ENCODE data around the gene SYT1.
"Not testable (repeated sequence)": the region's sequence is repeated elsewhere in the genome, so short reads cannot be mapped to it uniquely, and the experiment has no call there.

Gene SYT1

DNA sequence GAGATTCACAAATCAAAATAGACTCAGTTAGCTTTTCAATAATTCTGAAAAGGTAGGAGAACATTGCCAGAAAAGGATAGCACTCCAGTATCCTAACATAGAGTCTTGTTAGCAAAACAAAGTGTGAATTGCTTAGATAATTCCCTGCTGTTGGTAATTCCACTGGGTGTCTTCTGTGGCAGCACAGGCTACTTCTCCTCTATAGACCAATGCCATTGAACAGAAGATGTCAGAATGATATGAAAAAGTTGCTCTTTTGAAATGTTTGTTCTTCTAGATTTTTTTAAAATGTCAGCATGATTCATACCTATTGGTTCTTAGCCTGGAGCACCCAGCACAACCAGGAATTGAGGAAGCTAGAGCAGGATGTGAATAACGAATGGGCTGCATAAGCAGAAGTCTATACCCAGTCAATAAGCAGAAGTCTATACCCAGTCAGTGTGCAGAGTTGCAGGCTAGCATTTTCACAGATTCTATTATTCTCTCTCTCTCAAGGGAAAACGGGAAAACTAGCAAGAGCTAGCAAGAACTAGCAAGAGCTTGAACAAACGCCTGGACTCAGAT lies 112.8 kb downstream of the SYT1 start:
- DNase-seq: no peak

DNA sequence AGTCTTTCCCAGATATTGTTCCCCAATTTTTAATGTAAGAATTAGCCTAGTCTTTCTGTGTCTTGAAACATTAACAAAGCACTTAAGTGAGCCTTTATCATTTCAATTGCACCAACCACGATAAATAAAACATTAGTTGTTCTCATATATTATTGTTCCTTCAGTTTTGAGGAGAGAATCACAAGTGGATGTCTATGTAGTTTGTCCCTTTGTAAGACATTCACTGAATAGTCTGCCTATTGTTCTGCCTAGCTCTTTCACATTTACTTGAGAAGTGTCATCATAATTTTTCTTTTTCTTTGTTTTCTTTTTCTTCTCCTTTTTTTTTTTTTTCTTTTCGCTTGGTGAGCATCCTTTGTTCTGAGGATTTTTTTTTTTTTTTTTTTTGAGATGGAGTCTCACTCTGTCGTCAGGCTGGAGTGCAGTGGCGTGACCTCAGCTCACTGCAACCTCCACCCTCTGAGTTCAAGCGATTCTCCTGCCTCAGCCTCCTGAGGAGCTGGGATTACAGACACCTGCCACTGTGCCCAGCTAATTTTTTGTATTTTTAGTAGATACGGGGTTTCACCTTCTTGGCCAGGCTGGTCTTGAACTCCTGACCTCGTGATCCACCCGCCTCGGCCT lies 129.7 kb downstream of the SYT1 start:
- DNase-seq: no peak

GRCh38 chr12:79000501-79000900 lies 135.9 kb downstream of the SYT1 start:
- no peak for DNase-seq

DNA sequence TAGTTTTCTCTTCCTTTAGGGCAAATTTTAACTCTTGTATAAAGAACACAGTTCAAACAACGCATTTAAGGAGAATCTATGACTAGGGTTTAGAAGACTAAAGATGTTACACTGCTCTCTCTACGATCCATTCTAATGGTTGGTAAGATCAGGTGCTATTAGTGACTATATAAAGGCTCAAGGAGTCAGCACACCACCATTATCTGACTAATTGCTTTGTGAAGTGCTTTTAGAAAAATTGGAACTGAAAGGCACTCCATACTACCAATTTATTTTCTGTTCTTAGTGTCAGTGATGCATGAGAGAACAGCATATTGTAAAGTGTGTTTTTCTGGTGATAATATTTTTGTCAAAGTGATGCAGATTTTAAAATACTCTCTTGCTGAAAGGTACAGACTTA lies 136.8 kb downstream of the SYT1 start:
- no peak for DNase-seq

DNA sequence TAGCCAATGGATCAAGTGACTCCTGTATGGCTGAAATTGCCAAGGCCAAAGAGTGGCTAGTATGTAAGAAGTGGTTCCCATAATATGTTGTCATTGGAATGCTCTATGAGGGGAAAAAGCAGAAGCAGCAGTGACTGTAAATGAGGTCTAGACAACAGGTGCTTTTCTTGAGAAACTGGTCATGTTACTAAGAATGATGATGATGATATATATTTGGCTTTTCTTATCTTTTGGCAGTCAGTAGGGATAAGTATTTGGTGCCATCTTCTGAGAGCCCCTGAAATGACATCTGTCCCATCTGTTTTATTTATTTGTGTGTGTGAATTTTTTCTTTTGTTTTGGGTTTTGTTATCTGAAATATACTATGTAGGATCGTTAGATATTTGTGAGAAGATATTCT lies 141.7 kb downstream of the SYT1 start:
- DNase-seq: no peak

DNA sequence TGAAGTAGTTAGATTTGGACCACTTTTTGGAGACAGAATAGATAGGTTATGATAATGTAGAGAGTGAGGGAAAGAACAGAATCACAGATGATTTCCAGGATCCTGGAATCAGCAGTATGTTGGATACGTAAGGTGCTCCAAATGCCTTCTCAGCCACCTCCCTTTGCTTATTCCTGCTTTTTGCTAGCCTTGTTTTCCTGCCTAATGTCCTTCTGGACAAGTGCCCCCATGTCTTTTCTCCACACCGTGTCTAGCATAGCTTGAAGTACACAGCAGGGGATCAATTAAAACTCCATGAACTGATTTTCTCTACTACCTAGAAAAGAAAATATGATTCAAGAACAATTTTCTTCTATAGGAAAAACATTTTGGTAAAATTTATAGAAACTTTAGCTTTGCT lies 144.0 kb downstream of the SYT1 start:
- no peak for DNase-seq

DNA sequence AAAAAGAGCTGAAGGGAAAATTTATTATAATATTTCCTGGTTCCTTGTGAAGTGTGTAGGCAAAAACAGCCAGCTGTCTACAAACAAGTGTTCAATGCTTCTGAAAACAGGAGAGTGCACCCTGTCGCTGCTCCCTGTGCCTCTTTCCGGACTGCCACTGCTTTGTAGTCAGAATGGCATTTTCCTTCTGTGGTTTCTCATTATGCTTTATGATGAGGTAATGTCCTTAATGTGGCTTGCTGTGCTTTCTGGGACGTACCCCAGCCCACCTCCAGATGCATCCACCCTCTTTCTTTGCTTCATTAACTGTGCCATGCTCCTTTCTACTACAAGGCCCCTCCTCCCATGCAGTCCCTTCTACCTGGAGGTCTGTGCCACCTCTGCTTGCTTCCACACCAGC lies 148.1 kb downstream of the SYT1 start:
- no peak for DNase-seq

- DNase-seq: no peak
Measured at GRCh38 chr12:79016181-79016580, 151.6 kb downstream of the SYT1 start.

- DNase-seq: no peak
Measured at GRCh38 chr12:79019672-79020071, 155.1 kb downstream of the SYT1 start.

DNA sequence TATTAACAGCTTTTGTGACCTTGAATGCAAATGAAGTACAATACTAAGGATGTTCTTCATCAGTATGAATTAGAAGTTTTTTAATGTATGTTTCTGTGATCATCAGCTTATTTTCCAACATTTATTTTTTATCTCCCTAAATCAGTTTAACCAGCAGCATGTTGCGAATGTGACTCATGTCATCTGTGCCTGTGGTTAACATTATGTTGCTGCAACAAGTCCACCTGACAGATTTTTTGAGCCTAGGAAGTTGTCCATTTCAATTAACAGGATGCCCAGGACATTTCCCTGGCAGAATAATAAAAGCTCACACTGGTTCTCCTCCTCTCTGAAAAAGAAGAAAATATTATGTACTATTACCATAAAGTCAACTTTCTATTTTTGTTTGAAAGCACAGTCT lies 155.5 kb downstream of the SYT1 start:
- no peak for DNase-seq

GRCh38 chr12:79021021-79021420 lies 156.4 kb downstream of the SYT1 start:
- no peak for DNase-seq

- no peak for DNase-seq
Measured at GRCh38 chr12:79023261-79023660, 158.7 kb downstream of the SYT1 start.

- DNase-seq: no peak
Measured at GRCh38 chr12:79023784-79024183, 159.2 kb downstream of the SYT1 start.

DNA sequence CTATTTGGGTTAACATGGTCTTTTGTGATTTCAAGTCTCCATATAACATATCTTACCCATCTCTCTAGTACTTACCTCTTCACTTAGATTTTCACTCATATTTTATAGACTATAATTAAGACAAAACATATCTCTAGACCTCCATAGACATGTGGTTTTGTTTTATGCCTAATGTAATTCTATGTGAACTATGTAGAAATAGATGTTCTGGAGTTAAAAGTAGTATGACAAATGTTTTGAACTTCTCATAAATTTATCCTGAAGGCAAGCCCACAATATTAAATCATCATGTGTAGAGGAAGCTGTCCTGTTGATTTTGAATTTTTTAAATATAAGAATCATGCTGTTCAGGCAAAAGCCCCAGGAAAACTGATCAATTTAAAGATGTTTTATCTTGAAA lies 169.2 kb downstream of the SYT1 start:
- no peak for DNase-seq

DNA sequence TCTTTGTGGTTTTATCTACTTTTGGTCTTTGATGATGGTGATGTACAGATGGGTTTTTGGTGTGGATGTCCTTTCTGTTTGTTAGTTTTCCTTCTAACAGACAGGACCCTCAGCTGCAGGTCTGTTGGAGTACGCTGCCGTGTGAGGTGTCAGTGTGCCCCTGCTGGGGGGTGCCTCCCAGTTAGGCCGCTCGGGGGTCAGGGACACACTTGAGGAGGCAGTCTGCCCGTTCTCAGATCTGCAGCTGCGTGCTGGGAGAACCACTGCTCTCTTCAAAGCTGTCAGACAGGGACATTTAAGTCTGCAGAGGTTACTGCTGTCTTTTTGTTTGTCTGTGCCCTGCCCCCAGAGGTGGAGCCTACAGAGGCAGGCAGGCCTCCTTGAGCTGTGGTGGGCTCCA lies 180.2 kb downstream of the SYT1 start:
- not testable (repeated sequence) for DNase-seq

GRCh38 chr12:79045149-79045703 lies 180.7 kb downstream of the SYT1 start:
- DNase-seq: not testable (repeated sequence)

- DNase-seq: no peak
Measured at GRCh38 chr12:79046021-79046420, 181.4 kb downstream of the SYT1 start.

GRCh38 chr12:79048962-79049361 lies 184.4 kb downstream of the SYT1 start:
- no peak for DNase-seq

DNA sequence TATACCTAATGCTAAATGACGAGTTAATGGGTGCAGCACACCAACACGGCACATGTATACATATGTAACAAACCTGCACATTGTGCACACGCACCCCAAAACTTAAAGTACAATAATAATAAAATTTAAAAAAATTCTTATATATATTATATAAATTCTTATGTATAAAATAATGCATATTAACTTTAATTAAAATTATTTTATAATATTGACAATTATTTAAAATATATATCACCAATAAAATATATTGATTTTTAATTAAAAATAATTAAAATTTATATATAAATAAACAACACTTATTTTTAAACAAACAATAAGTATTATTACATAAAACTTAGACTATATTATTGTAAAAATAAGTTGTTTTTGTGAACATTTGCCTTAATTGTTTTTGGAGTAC lies 188.8 kb downstream of the SYT1 start:
- no peak for DNase-seq

- DNase-seq: no peak
Measured at GRCh38 chr12:79055926-79056674, 191.5 kb downstream of the SYT1 start.

GRCh38 chr12:79056775-79057174 lies 192.2 kb downstream of the SYT1 start:
- DNase-seq: no peak

DNA sequence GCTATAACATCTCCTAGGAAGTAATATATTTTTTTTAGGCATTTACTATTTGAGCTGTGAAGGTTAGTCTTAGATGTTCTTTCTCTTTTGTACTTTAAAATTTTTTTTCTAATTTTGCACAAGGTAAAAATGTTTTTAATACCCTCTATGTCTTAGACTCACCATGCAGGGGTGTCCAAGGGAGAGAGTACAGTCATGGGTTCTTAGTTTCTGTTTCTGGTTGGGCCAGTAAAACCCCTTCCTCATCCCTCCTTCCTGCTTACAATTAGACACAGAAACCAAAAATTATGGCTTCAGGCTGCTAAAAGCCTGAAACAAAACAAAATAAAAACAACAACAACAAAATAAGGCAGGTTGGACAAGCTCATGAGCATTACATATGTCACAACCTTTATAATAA lies 193.0 kb downstream of the SYT1 start:
- no peak for DNase-seq

- DNase-seq: no peak
Measured at GRCh38 chr12:79058342-79058741, 193.8 kb downstream of the SYT1 start.

GRCh38 chr12:79059557-79059956 lies 195.0 kb downstream of the SYT1 start:
- DNase-seq: no peak
